Neuronal stem cell (in vitro differentiated cells): ENCODE results near the gene THBS2.
A peak's percentile ranks its signal among the peaks of the same experiment; 100 is the strongest.

Source experiments
- DNase-seq: peaks from one replicate; pipeline ENCODE4 v3.0.0-alpha.2; 2013; ENCODE audit warnings: low spot score
- H2AFZ ChIP-seq: one replicate; pipeline ENCODE4 v1.6.1; 2013; ENCODE audit warnings: mild to moderate bottlenecking, low read length, inconsistent platforms
- H2AK5ac ChIP-seq: 2 replicates; pipeline ENCODE4 v1.6.1; 2013; ENCODE audit warnings: low read depth, mild to moderate bottlenecking, inconsistent platforms, low read length, moderate library complexity, mixed read lengths
- H2BK120ac ChIP-seq: 2 replicates; pipeline ENCODE4 v1.6.1; 2013; ENCODE audit warnings: low read depth, mild to moderate bottlenecking, inconsistent platforms, low read length, moderate library complexity, mixed read lengths
- H2BK12ac ChIP-seq: one replicate; pipeline ENCODE4 v1.6.1; 2013; ENCODE audit warnings: low read length, inconsistent platforms
- H2BK15ac ChIP-seq: 2 replicates; pipeline ENCODE4 v1.6.1; 2013; ENCODE audit warnings: mild to moderate bottlenecking, low read length, inconsistent platforms, mixed read lengths
- H2BK5ac ChIP-seq: one replicate; pipeline ENCODE4 v1.6.1; 2013; ENCODE audit warnings: inconsistent platforms, mild to moderate bottlenecking, low read length, moderate library complexity
- H3K14ac ChIP-seq: one replicate; pipeline ENCODE4 v1.6.1; 2013; ENCODE audit warnings: low read length, inconsistent platforms
- H3K18ac ChIP-seq: 2 replicates; pipeline ENCODE4 v1.6.1; 2013; ENCODE audit warnings: low read length, inconsistent platforms
- H3K23ac ChIP-seq: 2 replicates; pipeline ENCODE4 v1.6.1; 2013; ENCODE audit warnings: low read depth, mild to moderate bottlenecking, mixed read lengths, low read length, inconsistent platforms; ENCODE audit not compliant: poor library complexity
- H3K27ac ChIP-seq: replicated peaks from 3 replicates; pipeline ENCODE4 v1.5.1; 2013; ENCODE audit warnings: low read length, inconsistent platforms
- H3K27me3 ChIP-seq, 3 experiments: 2 replicates each; pipeline ENCODE4 v1.6.1; 2013; ENCODE audit warnings: low read length in 3 of 3, mild to moderate bottlenecking in 2 of 3, inconsistent platforms in 1 of 3, low read depth in 1 of 3, mixed read lengths in 1 of 3, moderate library complexity in 1 of 3; ENCODE audit not compliant: control insufficient read depth in 3 of 3, insufficient read depth in 3 of 3
- H3K36me3 ChIP-seq, 2 donors: replicated peaks in 1 of 2; 2 replicates each; pipeline ENCODE4 v1.6.1; 2013; ENCODE audit warnings: low read length in 2 of 2; ENCODE audit not compliant: control insufficient read depth in 2 of 2, insufficient read depth in 2 of 2
- H3K4ac ChIP-seq: 2 replicates; pipeline ENCODE4 v1.6.1; 2013; ENCODE audit warnings: inconsistent platforms, mild to moderate bottlenecking, low read length, moderate library complexity
- H3K4me1 ChIP-seq, 2 donors: 1 replicate in 1 of 2; 2 replicates in 1 of 2; pipeline ENCODE4 v1.6.1; 2013; ENCODE audit warnings: low read length in 2 of 2, low read depth in 1 of 2; ENCODE audit not compliant: control insufficient read depth in 2 of 2, insufficient read depth in 1 of 2
- H3K4me2 ChIP-seq: one replicate; pipeline ENCODE4 v1.6.1; 2013; ENCODE audit warnings: mild to moderate bottlenecking, low read length, inconsistent platforms; ENCODE audit not compliant: insufficient read depth, poor library complexity, severe bottlenecking
- H3K4me3 ChIP-seq, 2 donors: 2 replicates each; pipeline ENCODE4 v1.5.1; 2013; ENCODE audit warnings: low read length in 2 of 2, mild to moderate bottlenecking in 2 of 2, inconsistent platforms in 1 of 2, moderate library complexity in 1 of 2
- H3K79me1 ChIP-seq: one replicate; pipeline ENCODE4 v1.6.1; 2013; ENCODE audit warnings: low read depth, mild to moderate bottlenecking, inconsistent platforms, low read length, moderate library complexity
- H3K9ac ChIP-seq: one replicate; pipeline ENCODE4 v1.6.1; 2013; ENCODE audit warnings: mild to moderate bottlenecking, low read depth, low read length, inconsistent platforms; ENCODE audit not compliant: poor library complexity
- H3K9me3 ChIP-seq, 2 donors: replicated peaks in 1 of 2; 2 replicates each; pipeline versions ENCODE3 to v1.6.1; 2013; ENCODE audit warnings: low read length in 2 of 2, mild to moderate bottlenecking in 2 of 2, inconsistent platforms in 1 of 2, low read depth in 1 of 2, mixed read lengths in 1 of 2, moderate library complexity in 1 of 2; ENCODE audit not compliant: control insufficient read depth in 2 of 2, insufficient read depth in 1 of 2
- H4K8ac ChIP-seq: one replicate; pipeline ENCODE4 v1.6.1; 2013; ENCODE audit warnings: low read depth, mild to moderate bottlenecking, inconsistent platforms, low read length, moderate library complexity
- H4K91ac ChIP-seq: one replicate; pipeline ENCODE4 v1.6.1; 2013; ENCODE audit warnings: low read length, low read depth, mild to moderate bottlenecking, inconsistent platforms; ENCODE audit not compliant: poor library complexity
- WGBS, 2 donors: extraction: QIAGEN DNeasy Blood & Tissue Kit; methylation state at CpG; one replicate each; pipeline ENCODE4 v1.1.7; 2013; ENCODE audit warnings: missing lambda C conversion rate in 2 of 2, mixed read lengths in 1 of 2; ENCODE audit not compliant: insufficient read length in 2 of 2, insufficient replicate concordance in 1 of 2; ENCODE audit errors: extremely low coverage in 2 of 2; 5-methylcytosine and 5-hydroxymethylcytosine counted together

THBS2 gene

DNA sequence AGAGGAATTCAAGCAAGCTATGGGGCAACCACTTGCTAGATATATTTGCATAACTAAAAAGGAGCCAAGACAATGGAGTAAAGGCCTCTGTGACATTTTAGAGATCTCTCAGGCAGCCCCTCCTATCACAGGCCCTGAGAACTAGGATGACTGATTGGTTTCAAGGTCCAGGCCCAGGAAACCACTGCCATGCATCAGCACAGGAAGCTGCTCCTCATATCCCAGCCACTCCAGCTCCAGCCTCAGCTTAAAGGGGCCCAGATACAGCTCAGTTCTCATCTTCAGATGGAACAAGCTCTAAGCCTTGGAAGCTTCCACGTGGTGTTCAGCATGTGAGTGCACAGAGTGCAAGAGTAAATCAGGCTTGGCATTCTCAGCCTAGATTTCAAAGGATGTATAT, 21.1 kb upstream of the THBS2 start:
- WGBS, 2 donors, result no CpG with 5 or more reads among the region's 1 CpG
- H3K36me3 ChIP-seq, result no peaks in the 10 kb centered on the region
- no peak overlapping the region for H2BK120ac ChIP-seq
- no peak overlapping the region for H3K18ac ChIP-seq
- no peak for DNase-seq
- no peak overlapping the region for H2AFZ ChIP-seq
- no peak overlapping the region for H2BK12ac ChIP-seq
- no peak overlapping the region for H2BK15ac ChIP-seq
- H4K8ac ChIP-seq, result no peak overlapping the region
- H3K4me1 ChIP-seq, result peaks cover 0 to 3% of the 10 kb centered on the region in 2 donors
- H3K14ac ChIP-seq, result no peak overlapping the region
- H2AK5ac ChIP-seq, result no peak overlapping the region
- no peak overlapping the region for H3K9ac ChIP-seq
- H3K27ac ChIP-seq, result no peak overlapping the region
- H3K4me2 ChIP-seq, result no peak overlapping the region
- peak overlapping the region; percentile 19 for H2BK5ac ChIP-seq
- no peak overlapping the region for H3K4me3 ChIP-seq
- peaks cover 0 to 2% (median 0%) of the 10 kb centered on the region in 3 experiments for H3K27me3 ChIP-seq
- peaks cover 2% of the 10 kb centered on the region for H3K79me1 ChIP-seq
- H3K23ac ChIP-seq, result no peak overlapping the region
- no peaks in the 10 kb centered on the region for H3K9me3 ChIP-seq
- H4K91ac ChIP-seq, result no peak overlapping the region
- H3K4ac ChIP-seq, result no peak overlapping the region

DNA sequence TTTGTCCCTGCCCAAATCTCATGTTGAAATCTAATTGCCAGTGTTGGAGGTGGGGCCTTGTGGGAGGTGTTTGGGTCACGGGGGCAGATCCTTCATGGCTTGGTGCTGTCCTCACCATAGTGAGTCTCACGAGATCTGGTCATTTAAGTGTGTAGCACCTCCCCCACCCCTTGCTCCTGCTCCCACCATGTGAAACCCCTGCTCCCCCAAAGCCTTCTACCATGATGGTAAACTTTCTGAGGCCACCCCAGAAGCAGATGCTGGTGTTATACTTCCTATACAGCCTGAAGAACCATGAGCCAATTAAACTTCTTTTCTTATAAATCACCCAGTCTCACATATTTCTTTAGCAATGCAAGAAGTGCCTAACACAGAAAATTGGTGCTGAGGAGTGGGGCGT, 19.9 kb upstream of the THBS2 start:
- no peak overlapping the region for H4K8ac ChIP-seq
- no peak overlapping the region for H2BK120ac ChIP-seq
- H2BK15ac ChIP-seq, result no peak overlapping the region
- H4K91ac ChIP-seq, result no peak overlapping the region
- no peak for DNase-seq
- H2AK5ac ChIP-seq, result no peak overlapping the region
- no peaks in the 10 kb centered on the region for H3K9me3 ChIP-seq
- no peaks in the 10 kb centered on the region for H3K36me3 ChIP-seq
- H2BK5ac ChIP-seq, result no peak overlapping the region
- peaks cover 2% of the 10 kb centered on the region for H3K79me1 ChIP-seq
- peaks cover 0 to 2% (median 0%) of the 10 kb centered on the region in 3 experiments for H3K27me3 ChIP-seq
- H3K4ac ChIP-seq, result no peak overlapping the region
- no peak overlapping the region for H2AFZ ChIP-seq
- no peak overlapping the region for H3K9ac ChIP-seq
- H3K18ac ChIP-seq, result no peak overlapping the region
- no peak overlapping the region for H2BK12ac ChIP-seq
- H3K4me2 ChIP-seq, result no peak overlapping the region
- no peak overlapping the region for H3K4me3 ChIP-seq
- H3K4me1 ChIP-seq, result peaks cover 0 to 3% of the 10 kb centered on the region in 2 donors
- no CpG with 5 or more reads among the region's 3 CpGs for WGBS, 2 donors
- H3K14ac ChIP-seq, result no peak overlapping the region
- H3K23ac ChIP-seq, result no peak overlapping the region
- no peak overlapping the region for H3K27ac ChIP-seq

DNA sequence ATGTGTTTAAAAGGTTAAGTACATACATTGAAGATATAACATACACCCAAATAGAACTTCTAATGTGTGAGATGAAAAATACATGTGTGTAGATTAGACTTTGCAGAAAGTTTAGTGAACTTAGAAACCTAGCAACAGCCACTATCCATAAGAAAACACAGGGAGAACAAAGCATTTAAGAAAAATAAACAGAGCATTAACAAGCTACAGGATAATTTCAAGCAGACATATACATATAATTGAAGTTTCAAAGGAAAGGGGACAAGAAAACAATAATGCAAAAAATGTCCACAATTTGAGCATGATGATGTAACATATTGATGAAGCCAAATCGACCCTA, 18.2 kb upstream of the THBS2 start:
- no peak overlapping the region for H3K23ac ChIP-seq
- H3K4me3 ChIP-seq, result no peak overlapping the region
- H3K9ac ChIP-seq, result no peak overlapping the region
- peaks cover 0 to 3% of the 10 kb centered on the region in 2 donors for H3K9me3 ChIP-seq
- no peak overlapping the region for H3K14ac ChIP-seq
- H3K4ac ChIP-seq, result no peak overlapping the region
- H3K4me2 ChIP-seq, result no peak overlapping the region
- H3K27ac ChIP-seq, result no peak overlapping the region
- no peak overlapping the region for H4K91ac ChIP-seq
- H2BK120ac ChIP-seq, result no peak overlapping the region
- H2AK5ac ChIP-seq, result no peak overlapping the region
- no peak overlapping the region for H3K18ac ChIP-seq
- peaks cover 0 to 2% (median 0%) of the 10 kb centered on the region in 3 experiments for H3K27me3 ChIP-seq
- H3K36me3 ChIP-seq, result no peaks in the 10 kb centered on the region
- H2BK5ac ChIP-seq, result no peak overlapping the region
- H3K4me1 ChIP-seq, result peaks cover 0 to 3% of the 10 kb centered on the region in 2 donors
- H2AFZ ChIP-seq, result no peak overlapping the region
- peaks cover 2% of the 10 kb centered on the region for H3K79me1 ChIP-seq
- no peak for DNase-seq
- H2BK15ac ChIP-seq, result no peak overlapping the region
- no peak overlapping the region for H2BK12ac ChIP-seq
- no CpG with 5 or more reads among the region's 1 CpG for WGBS, 2 donors
- no peak overlapping the region for H4K8ac ChIP-seq

DNA sequence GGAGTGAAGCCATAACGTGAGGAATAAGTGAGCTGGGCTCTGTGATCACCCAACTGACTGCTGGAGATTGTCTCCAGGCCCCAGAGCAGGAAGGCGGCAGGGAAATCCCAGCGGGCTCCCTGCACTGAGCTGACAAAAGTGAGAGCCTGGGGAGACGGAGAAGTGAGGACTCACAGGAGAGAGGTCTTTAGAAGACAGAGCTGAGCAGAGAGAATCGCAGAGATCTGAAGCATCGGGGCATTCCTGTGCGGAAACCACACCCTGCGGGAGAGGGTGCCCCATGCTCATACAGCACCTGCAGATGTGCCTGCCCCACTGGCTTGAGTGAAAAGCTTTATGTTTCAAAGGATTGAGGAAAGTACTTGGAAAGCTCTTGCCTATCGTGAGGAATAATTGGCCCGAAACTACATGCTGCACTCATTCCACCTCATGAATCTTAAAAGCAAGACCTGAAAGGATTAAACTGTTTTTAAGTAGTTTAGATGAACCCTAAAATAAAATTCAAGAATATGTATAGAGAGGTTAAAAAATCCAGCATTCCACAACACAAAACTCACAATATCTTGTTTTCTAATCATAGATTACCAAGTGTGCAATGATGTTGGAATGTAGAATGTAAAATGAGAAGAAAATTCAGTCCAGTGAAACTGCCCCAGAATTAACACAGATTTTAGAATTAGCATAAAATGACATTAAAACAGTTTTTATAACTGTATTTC, 17.7 kb upstream of the THBS2 start:
- Histone ChIP-seq H3K27ac (no peak overlapping the region), H3K18ac (peak overlapping the region; percentile 20), H4K8ac (no peak overlapping the region), H3K4ac (no peak overlapping the region), H3K79me1 (peaks cover 2% of the 10 kb centered on the region), H3K36me3 (no peaks in the 10 kb centered on the region), H2BK5ac (no peak overlapping the region), H3K4me1 (peaks cover 0 to 3% of the 10 kb centered on the region in 2 donors), H3K9ac (no peak overlapping the region), H4K91ac (no peak overlapping the region), H2BK15ac (no peak overlapping the region), H2BK120ac (no peak overlapping the region), H2AK5ac (no peak overlapping the region), H3K4me2 (no peak overlapping the region), H3K4me3 (no peak overlapping the region), H3K23ac (no peak overlapping the region), H3K14ac (no peak overlapping the region), H3K9me3 (peaks cover 0 to 3% of the 10 kb centered on the region in 2 donors), H3K27me3 (peaks cover 0 to 2% (median 0%) of the 10 kb centered on the region in 3 experiments), H2BK12ac (no peak overlapping the region), H2AFZ (no peak overlapping the region)
- WGBS, 2 donors, result no CpG with 5 or more reads among the region's 10 CpGs
- DNase-seq, result no peak
